Measurements from ENCODE around the gene TMEM167A. TPM values are rescaled to one million over a fixed set of nuclear protein-coding genes. Genes with fewer than 3 reads are reported as not detected.

Gene TMEM167A
- total and polyA plus RNA-seq, 2 experiments from 2014 or later, result 179 to 267 TPM

GRCh38 chr5:83026516-83026915 is 50.7 kb downstream of the TMEM167A start:
- H3K4me3 Mint-ChIP-seq, result 0 out of 3 replicates have a peak overlapping the region, but pooled peaks have one; percentile 40
- peak; percentile 72 for ATAC-seq
- no peak for TF ChIP-seq ZNF114 (CRISPR knock-in tag; IDR thresholded peaks at IDR 0.05)
- no peak for TF ChIP-seq POLR2AphosphoS5 (IDR thresholded peaks at IDR 0.05; ENCODE audit: low read depth)
- TF ChIP-seq NANOG (IDR thresholded peaks at IDR 0.05; ENCODE audit: borderline replicate concordance), result peak; percentile 70; the same call in 1 of the 2 replicates
- TF ChIP-seq EZH2phosphoT487 (IDR thresholded peaks at IDR 0.05; ENCODE audit: unreplicated experiment), result no peak

GRCh38 chr5:83025690-83026478 is 51.3 kb downstream of the TMEM167A start:
- Mint-ChIP-seq H3K27ac (peak overlapping the region; percentile 25), H3K36me3 (ENCODE audit: low read depth) (peaks cover 5% of the 10 kb centered on the region; the same call in 2 of the 3 replicates), H3K4me3 (no peak overlapping the region; the same call in 2 of the 3 replicates), H3K27me3 (ENCODE audit: insufficient read depth, low read depth, poor library complexity) (peaks cover 2% of the 10 kb centered on the region), H3K4me1 (peaks cover 36% of the 10 kb centered on the region), H3K9me3 (no peaks in the 10 kb centered on the region)
- H3K36me3 ChIP-seq (ENCODE audit: insufficient read depth), result no peaks in the 10 kb centered on the region
- no peaks in the 10 kb centered on the region for H4K20me1 ChIP-seq (replicated peaks; ENCODE audit: insufficient read depth)
- H2AFZ ChIP-seq, result no peak overlapping the region
- TF ChIP-seq, protein P1, sequence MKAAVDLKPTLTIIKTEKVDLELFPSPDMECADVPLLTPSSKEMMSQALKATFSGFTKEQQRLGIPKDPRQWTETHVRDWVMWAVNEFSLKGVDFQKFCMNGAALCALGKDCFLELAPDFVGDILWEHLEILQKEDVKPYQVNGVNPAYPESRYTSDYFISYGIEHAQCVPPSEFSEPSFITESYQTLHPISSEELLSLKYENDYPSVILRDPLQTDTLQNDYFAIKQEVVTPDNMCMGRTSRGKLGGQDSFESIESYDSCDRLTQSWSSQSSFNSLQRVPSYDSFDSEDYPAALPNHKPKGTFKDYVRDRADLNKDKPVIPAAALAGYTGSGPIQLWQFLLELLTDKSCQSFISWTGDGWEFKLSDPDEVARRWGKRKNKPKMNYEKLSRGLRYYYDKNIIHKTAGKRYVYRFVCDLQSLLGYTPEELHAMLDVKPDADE (IDR thresholded peaks at IDR 0.05), result no peak
- no peak for TF ChIP-seq EZH2phosphoT487 (IDR thresholded peaks at IDR 0.05; ENCODE audit: unreplicated experiment)
- TF ChIP-seq CTCF (conservative IDR thresholded peaks at IDR 0.05; ENCODE audit: low read depth in 2 of 2), result peak in 1 of 2 experiments; percentile 49; a peak in 2 of 4 replicates
- no peaks in the 10 kb centered on the region for H3K79me2 ChIP-seq (replicated peaks; ENCODE audit: insufficient read depth)
- H3K4me1 ChIP-seq (ENCODE audit: insufficient read depth), result peaks cover 33% of the 10 kb centered on the region
- H3K9me2 ChIP-seq (ENCODE audit: insufficient read depth), result peaks cover 7% of the 10 kb centered on the region; the same call in 1 of the 2 replicates
- H3K27ac ChIP-seq (ENCODE audit: low read depth), result peak overlapping the region; percentile 95
- H3F3A ChIP-seq (replicated peaks; ENCODE audit: low read depth), result 0 out of 2 replicates have a peak, but pooled peaks cover 4% of the 10 kb centered on the region
- H3K4me3 ChIP-seq, result peak overlapping the region; percentile 10; the same call in 1 of the 2 replicates
- DNase-seq (ENCODE audit: low spot score) (peak; percentile 45), ATAC-seq (peak; percentile 59)
- H3K27me3 ChIP-seq (ENCODE audit: insufficient read depth), result no peaks in the 10 kb centered on the region
- H3K4me2 ChIP-seq, result peak overlapping the region; percentile 41

More at GRCh38 chr5:83026516-83026915, 50.7 kb downstream of the TMEM167A start:
- H3K4me1 ChIP-seq (ENCODE audit: insufficient read depth), result peaks cover 33% of the 10 kb centered on the region
- DNase-seq (ENCODE audit: low spot score), result peak; percentile 56
- H3K36me3 Mint-ChIP-seq (ENCODE audit: low read depth), result peaks cover 5% of the 10 kb centered on the region; the same call in 2 of the 3 replicates
- peaks cover 2% of the 10 kb centered on the region for H3K27me3 Mint-ChIP-seq (ENCODE audit: insufficient read depth, low read depth, poor library complexity)
- no peaks in the 10 kb centered on the region for H3K79me2 ChIP-seq (replicated peaks; ENCODE audit: insufficient read depth)
- H3K36me3 ChIP-seq (ENCODE audit: insufficient read depth), result no peaks in the 10 kb centered on the region
- H3K27ac Mint-ChIP-seq, result peak overlapping the region; percentile 90
- H4K20me1 ChIP-seq (replicated peaks; ENCODE audit: insufficient read depth), result no peaks in the 10 kb centered on the region
- H2AFZ ChIP-seq, result no peak overlapping the region
- H3K4me1 Mint-ChIP-seq, result peaks cover 36% of the 10 kb centered on the region
- H3K27me3 ChIP-seq (ENCODE audit: insufficient read depth), result no peaks in the 10 kb centered on the region
- peak overlapping the region; percentile 10 for H3K4me3 ChIP-seq
- peak overlapping the region; percentile 41 for H3K4me2 ChIP-seq
- H3K9me2 ChIP-seq (ENCODE audit: insufficient read depth), result peaks cover 7% of the 10 kb centered on the region; the same call in 1 of the 2 replicates
- 0 out of 2 replicates have a peak, but pooled peaks cover 4% of the 10 kb centered on the region for H3F3A ChIP-seq (replicated peaks; ENCODE audit: low read depth)
- H3K9me3 Mint-ChIP-seq, result no peaks in the 10 kb centered on the region
- peak overlapping the region; percentile 95 for H3K27ac ChIP-seq (ENCODE audit: low read depth)

All from GM23338 (cell line).